GM21723 (cell line): ENCODE results near the gene AFF2.

ENCODE experiments used
- ATAC-seq: cut with Tn5 transposase; IDR thresholded peaks from one replicate; pipeline ENCODE4 v1.9.1; 2021; ENCODE audit warnings: mild to moderate bottlenecking, moderate library complexity; ENCODE audit not compliant: unreplicated experiment

Gene AFF2

GRCh38 chrX:148984238-148984637 is 483.8 kb downstream of the AFF2 start:
- peak; percentile 62 for ATAC-seq

DNA sequence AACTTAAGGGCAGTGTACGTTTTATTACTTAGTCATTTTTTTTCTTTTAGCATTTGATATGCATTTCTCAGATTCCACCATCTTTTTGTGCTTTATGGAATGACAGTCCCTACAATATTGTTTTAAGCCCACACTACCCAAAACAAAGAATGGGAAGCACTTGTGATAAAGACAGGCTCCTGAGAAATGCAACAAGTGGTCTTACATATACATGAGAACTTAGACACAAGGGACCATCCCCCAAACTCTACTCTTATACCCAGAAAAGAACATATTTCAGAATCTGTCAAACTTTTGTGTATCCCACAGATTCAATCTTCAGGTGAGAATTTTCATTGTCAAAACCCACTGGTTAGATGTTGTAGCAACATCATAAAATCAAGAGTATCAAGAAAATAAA is 491.1 kb downstream of the AFF2 start:
- no peak for ATAC-seq

DNA sequence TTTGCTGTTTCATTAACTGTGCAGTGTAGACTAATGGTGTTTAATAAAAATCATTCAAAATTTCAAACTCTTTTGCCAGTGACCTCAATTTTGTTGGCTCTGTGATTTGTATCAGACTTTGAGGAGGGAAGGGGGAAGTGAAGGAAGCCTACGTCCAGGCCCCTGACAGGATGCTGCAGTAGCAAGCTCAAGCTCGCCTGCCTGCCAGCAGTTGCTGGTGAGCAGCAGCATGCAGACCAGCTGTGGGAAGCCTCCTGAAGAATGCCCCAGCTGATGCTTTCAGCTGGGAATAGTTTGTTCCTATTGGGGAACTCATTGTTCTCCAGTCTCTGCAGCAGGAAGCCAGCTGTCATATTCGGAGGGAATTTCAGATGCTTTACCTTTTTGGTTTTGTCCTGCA is 495.2 kb downstream of the AFF2 start:
- no peak for ATAC-seq

- no peak for ATAC-seq
These were observed 501.9 kb downstream of the AFF2 start for GRCh38 chrX:149002320-149002719.

- ATAC-seq: no peak
These were observed 503.6 kb downstream of the AFF2 start for GRCh38 chrX:149003863-149004660.

GRCh38 chrX:149004936-149005335 is 504.5 kb downstream of the AFF2 start:
- peak; percentile 49 for ATAC-seq

DNA sequence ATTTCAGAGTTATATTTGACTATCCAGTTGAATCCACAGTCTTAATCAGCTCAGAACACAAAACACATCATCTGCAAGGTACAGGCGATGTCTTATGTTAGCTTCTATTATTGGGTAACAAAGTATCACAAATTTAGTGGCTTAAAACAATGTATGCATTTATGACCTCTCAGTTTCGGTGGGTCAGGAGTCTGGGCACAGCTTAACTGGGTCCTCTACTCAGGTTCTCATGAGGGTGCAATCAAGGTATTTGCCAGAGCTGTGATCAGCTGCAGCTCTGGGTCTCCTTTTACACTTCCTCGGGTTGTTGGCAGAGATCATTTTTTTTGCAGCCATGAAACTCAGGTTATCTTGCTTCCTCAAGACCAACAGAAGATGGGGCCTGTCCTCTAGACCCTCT is 505.8 kb downstream of the AFF2 start:
- ATAC-seq: no peak

GRCh38 chrX:149007423-149007822 is 507.0 kb downstream of the AFF2 start:
- ATAC-seq: no peak

GRCh38 chrX:149010013-149010852 is 509.8 kb downstream of the AFF2 start:
- ATAC-seq: no peak

DNA sequence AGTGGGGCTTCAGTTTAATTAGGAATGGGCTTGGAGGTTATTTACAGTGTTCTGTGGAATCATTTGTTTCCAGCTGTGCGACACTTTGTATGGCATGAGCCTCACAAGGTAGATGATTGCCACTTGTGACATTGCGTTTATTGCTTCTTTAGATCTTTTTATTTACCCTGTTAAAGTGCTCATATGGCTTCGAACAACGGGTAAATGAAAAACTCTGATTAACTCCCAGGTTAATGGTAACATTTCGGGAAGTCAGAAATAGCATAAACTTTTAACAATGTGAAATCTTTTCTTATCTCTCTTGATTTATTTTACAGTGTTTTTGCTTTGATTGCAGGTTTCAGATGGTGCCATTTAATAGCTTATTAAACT is 510.4 kb downstream of the AFF2 start:
- no peak for ATAC-seq

GRCh38 chrX:149013081-149013480 is 512.7 kb downstream of the AFF2 start:
- no peak for ATAC-seq

- no peak for ATAC-seq
These were observed 520.7 kb downstream of the AFF2 start for GRCh38 chrX:149021159-149021558.

GRCh38 chrX:149022485-149022884 is 522.1 kb downstream of the AFF2 start:
- ATAC-seq: no peak

GRCh38 chrX:149032449-149032848 is 532.0 kb downstream of the AFF2 start:
- no peak for ATAC-seq

DNA sequence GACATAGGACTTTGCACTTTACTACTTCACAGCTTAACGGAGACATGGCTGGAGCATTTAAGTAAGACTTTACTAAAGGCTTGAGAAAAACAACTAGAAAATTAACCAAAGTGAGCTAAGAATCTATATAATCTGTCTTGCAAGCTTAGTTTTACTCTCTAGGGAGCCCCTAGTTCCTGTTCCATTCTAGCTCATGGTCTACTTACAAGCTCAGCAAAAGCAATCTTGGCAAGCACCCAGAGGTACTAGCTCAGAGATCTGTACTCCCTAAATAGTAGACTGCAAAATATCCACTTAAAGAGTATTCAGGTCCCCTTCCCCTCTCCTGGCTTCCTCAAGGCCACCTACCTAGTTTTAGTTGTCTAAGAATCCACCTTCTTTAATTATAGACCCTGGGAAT is 535.7 kb downstream of the AFF2 start:
- ATAC-seq: no peak

DNA sequence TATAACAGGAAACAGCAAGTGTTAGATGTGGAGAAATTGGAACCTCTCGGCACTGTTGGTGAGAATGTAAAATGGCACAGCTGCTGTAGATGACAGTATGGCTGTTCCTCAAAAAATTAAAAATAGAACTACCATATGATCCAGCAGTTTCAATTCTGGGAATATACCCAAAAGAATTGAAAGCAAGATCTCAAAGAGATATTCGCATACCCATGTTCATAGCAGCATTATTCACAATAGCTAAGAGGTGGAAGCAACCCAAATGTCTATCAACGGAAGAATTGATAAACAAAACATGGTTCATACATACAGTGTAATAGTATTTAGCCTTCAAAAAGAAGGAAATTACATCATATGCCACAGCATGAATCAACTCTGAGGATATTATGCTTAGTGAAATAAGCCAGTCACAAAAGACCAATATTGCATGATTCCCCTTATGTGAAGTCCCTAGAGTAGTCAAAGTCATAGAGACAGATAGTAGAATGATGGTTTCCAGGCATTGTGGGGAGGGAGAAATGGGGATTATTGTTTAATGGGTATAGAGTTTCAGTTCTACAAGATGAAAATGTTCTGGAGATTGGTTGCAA is 537.0 kb downstream of the AFF2 start:
- no peak for ATAC-seq

- ATAC-seq: no peak
These were observed 538.6 kb downstream of the AFF2 start for GRCh38 chrX:149039057-149039456.

DNA sequence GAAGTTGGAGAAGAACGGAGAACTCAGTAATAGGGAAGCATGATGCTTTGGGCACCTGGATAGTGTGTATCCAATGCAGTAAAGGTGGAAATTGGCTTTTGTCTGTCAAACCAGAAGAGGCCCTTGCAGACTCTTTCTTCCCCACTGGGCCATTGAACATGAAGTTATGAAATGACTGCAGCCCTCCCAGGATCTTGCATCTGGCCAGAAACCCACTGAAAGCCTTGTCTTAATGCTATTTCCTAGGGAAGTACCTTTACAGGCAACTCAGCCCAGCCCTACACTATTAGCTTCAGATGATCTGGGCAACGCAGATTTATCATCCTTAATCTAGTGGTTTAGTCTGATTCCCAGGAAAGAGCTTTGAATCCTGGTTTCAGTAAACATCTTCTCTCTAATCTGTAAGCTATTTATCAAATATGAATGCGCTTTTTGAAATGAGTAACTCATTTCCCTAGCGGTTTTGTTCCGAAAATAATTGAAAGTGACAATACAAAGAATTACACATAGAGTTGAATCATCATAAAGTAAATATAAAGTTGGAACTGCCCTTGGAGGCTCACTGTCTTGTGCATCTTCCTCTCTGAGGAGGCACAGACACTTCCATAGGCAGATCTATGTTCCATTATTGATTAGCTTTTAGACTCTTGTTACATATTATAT is 540.6 kb downstream of the AFF2 start:
- ATAC-seq: no peak

- no peak for ATAC-seq
These were observed 543.0 kb downstream of the AFF2 start for GRCh38 chrX:149043401-149043800.

DNA sequence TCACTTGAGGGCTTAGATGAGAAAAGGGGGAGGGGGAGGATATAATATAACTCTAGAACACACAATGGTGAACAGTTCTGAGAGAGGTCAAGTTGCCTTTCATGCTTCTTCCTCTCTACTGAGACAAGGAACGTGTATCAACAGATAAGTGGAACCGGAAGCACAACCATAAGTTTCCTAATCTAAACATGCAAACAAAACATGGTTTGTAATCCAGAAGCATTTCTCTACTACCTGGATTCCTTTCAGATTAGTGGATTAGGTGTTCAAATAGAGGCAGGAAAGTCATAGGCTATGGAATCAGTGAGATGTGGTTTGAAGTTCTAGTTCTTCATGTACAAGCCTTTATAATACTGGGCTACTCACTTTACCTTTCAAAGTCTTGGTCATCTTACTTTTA is 544.1 kb downstream of the AFF2 start:
- ATAC-seq: no peak

GRCh38 chrX:149045645-149046210 is 545.3 kb downstream of the AFF2 start:
- ATAC-seq: no peak
